ENCODE measurements around the gene VPS37B.
A peak's percentile ranks its signal among the peaks of the same experiment; 100 is the strongest.
"Not testable (repeated sequence)": the region's sequence is repeated elsewhere in the genome, so short reads cannot be mapped to it uniquely, and the experiment has no call there.

VPS37B gene

GRCh38 chr12:122895704-122896636 lies at the start of gene VPS37B:
VPS37B (minus strand) TSS chr12:122896124; CDS start chr12:122896062, 62 bp downstream.
- peak; percentile 88 for DNase-seq

- DNase-seq, result peak; percentile 70
Observed at GRCh38 chr12:122944605-122945592, 49.0 kb upstream of the VPS37B start.

- no peak for DNase-seq
Observed at GRCh38 chr12:122943196-122943595, 47.3 kb upstream of the VPS37B start.

GRCh38 chr12:122942637-122943036 lies 46.7 kb upstream of the VPS37B start:
- DNase-seq, result no peak

GRCh38 chr12:122941351-122941750 lies 45.4 kb upstream of the VPS37B start:
- DNase-seq, result not testable (repeated sequence)

GRCh38 chr12:122939125-122939524 lies 43.2 kb upstream of the VPS37B start:
- no peak for DNase-seq

GRCh38 chr12:122937622-122938091 lies 41.7 kb upstream of the VPS37B start:
- no peak for DNase-seq

- no peak for DNase-seq
Observed at GRCh38 chr12:122935318-122935717, 39.4 kb upstream of the VPS37B start.

GRCh38 chr12:122934722-122935121 lies 38.8 kb upstream of the VPS37B start:
- no peak for DNase-seq

GRCh38 chr12:122932207-122932606 lies 36.3 kb upstream of the VPS37B start:
- no peak for DNase-seq

GRCh38 chr12:122929812-122930211 lies 33.9 kb upstream of the VPS37B start:
- DNase-seq, result no peak

- no peak for DNase-seq
Observed at GRCh38 chr12:122929148-122929538, 33.2 kb upstream of the VPS37B start.

- no peak for DNase-seq
Observed at GRCh38 chr12:122928404-122929147, 32.7 kb upstream of the VPS37B start.

- DNase-seq, result no peak
Observed at GRCh38 chr12:122927756-122928403, 32.0 kb upstream of the VPS37B start.

GRCh38 chr12:122921917-122922316 lies 26.0 kb upstream of the VPS37B start:
- no peak for DNase-seq

- no peak for DNase-seq
Observed at GRCh38 chr12:122920687-122921086, 24.8 kb upstream of the VPS37B start.

- no peak for DNase-seq
Observed at GRCh38 chr12:122918827-122919226, 22.9 kb upstream of the VPS37B start.

- DNase-seq, result no peak
Observed at GRCh38 chr12:122917507-122918121, 21.7 kb upstream of the VPS37B start.

- no peak for DNase-seq
Observed at GRCh38 chr12:122909442-122910288, 13.7 kb upstream of the VPS37B start.

GRCh38 chr12:122908915-122909314 lies 13.0 kb upstream of the VPS37B start:
- DNase-seq, result no peak
